Measurements from ENCODE around the gene MRPS34.

- TF ChIP-seq GATA2 (IDR thresholded peaks at IDR 0.05; ENCODE audit: low read depth, low read length), result no peak
- no peak for TF ChIP-seq GATA3 (IDR thresholded peaks at IDR 0.05; ENCODE audit: low read depth, low read length)
Observed at GRCh38 chr16:1818204-1818872, 45.4 kb upstream of the MRPS34 start.
